ENCODE results near the gene TASOR2. TPM values are rescaled to one million over a fixed set of nuclear protein-coding genes. Genes with fewer than 3 reads are reported as not detected.

Gene TASOR2
- polyA plus RNA-seq, 12 donors = 29.1 to 40.6 (median 34.2) TPM; not detected in 1

Other genes with a start within 250 kb of the TASOR2 start
- 1 to 10 TPM in 2 of 12 donors, under 1 TPM in 1, not detected in 9; 0.94 to 4.9 (median 4.6) TPM for gene CALML5, start 185.3 kb upstream of the TASOR2 start, polyA plus RNA-seq (ENCODE audit: insufficient read length in 12 of 12)
- gene CALML3, start 159.9 kb upstream of the TASOR2 start, polyA plus RNA-seq (ENCODE audit: insufficient read length in 12 of 12) = under 1 TPM in 10 of 12 donors, not detected in 2; 0.18 to 0.50 (median 0.33) TPM
- 10 to 100 TPM in 8 of 12 donors, 1 to 10 TPM in 3, not detected in 1; 8.0 to 14.6 (median 11.0) TPM for gene ASB13, start 18.2 kb upstream of the TASOR2 start, polyA plus RNA-seq (ENCODE audit: insufficient read length in 12 of 12)
- 100 to 1,000 TPM in 11 of 12 donors, not detected in 1; 169 to 335 (median 292) TPM for gene GDI2, start 128.6 kb downstream of the TASOR2 start, polyA plus RNA-seq (ENCODE audit: insufficient read length in 12 of 12)
- gene ANKRD16, start 205.1 kb downstream of the TASOR2 start, polyA plus RNA-seq (ENCODE audit: insufficient read length in 12 of 12) = 1 to 10 TPM in 10 of 12 donors, not detected in 2; 5.1 to 7.3 (median 6.2) TPM
- 10 to 100 TPM in 11 of 12 donors, not detected in 1; 37.5 to 69.3 (median 49.0) TPM for gene FBH1, start 205.4 kb downstream of the TASOR2 start, polyA plus RNA-seq (ENCODE audit: insufficient read length in 12 of 12)